GM21786 (cell line): ENCODE data around the gene NLRP6.
"Not testable (repeated sequence)": the region's sequence is repeated elsewhere in the genome, so short reads cannot be mapped to it uniquely, and the experiment has no call there.

Experiments
- ATAC-seq: cut with Tn5 transposase; IDR thresholded peaks from one replicate; pipeline ENCODE4 v1.9.1; 2021; ENCODE audit not compliant: unreplicated experiment

Gene NLRP6

DNA sequence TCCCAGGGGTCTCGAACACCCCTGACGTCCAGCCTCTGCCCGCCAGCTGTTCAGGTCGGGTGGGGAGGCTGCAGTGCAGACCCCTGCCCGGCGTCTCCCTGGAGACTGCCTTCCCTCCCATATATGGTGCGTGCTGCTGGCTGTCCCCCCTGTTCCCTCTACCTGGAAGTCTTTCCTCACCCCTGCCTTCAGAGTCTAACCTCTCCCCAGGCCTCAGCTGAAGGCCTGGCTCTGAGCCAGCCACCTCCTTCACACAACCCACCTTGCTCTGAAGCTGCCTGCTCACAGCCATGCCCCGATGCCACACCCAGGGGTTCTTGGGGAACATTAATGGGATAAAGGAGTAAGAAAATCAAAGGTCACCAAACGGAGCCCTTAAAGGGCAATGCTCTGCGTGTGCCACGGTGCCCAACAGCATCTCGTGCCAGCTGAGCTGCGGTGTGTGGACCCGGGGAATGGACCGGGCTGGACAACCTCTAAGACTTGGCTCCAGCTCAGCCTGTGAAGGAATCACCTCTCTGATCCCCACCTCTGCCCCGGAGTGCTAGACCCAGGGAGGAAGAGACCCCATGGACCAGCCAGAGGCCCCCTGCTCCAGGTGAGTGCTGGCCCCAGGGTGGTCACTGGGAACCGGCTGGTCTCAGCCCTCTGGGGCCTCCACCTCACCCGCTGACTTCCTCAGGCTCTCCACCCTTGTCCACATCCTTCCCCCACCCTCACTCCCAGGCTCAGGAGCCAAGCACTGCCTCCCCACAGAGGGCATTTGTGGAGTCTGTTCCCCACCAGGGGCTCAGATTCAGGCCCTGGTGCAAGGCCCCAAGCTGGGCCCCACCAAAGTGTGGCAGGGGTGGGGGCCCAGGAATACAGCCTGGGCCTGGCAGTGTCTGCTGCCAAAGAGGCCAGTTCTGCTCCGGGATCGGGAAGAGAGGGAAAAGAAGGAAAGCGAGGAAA lies at the start of gene NLRP6:
TSS of gene NLRP6 (plus strand) at position 407 of the 951 bp plus-strand sequence. CDS start at position 570, 163 bp downstream.
- no peak for ATAC-seq

DNA sequence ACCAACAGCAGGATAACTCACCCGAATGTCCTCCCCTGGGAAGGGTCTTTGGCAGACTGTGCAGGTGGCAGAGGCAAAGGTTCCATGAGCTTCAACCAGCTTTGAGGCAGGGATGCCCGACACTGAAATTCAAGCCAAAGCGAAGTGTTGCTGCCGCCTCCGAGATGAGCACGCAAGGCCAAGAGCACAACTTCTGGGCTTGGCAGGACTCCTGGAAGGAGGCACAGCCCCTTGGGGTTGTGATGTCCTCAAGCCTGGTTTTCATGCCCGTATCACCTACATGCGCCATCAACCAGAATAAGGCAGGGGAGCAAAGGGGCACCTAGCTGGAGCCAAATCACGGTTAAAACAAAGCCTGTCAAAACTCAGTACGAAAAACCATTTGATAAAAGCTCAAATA lies 47.8 kb upstream of the NLRP6 start:
- ATAC-seq = no peak

DNA sequence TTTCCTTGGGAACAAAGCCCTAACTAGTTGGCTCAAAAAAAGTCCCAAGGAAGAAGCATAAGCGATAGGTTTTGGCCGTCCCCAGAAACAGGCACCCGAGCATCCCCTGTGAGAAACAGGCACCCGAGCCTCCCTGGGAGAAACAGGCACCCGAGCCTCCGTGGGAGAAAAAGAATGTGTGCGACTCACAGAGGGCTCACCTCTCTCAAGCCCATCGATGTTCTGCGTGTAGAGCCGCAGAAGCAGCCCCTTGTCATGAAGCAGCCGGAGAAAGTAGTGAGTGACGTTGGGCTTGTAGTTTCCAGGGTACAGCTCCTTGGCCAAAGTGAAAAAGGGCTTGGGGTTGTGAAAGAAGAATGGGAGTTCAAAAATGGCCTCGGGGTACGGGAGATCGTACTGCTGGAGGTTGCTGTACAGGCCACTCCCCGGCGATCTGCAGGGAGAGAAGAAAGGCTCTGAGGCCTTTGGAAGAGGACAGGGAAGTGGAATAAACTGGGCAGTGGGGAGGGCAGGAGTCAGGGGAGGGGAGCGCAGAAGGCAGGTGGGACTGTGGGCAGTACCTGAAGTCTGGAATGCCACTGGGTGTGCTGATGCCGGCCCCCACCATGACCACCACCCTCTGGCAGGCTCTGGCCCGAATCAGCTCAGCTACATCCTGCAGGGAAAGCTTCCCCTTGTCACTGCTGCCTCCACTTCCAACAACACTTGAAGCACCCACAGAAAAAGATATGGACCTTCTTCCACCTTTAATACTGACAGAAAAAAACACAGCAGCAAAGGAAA lies 45.2 kb upstream of the NLRP6 start:
- no peak for ATAC-seq

DNA sequence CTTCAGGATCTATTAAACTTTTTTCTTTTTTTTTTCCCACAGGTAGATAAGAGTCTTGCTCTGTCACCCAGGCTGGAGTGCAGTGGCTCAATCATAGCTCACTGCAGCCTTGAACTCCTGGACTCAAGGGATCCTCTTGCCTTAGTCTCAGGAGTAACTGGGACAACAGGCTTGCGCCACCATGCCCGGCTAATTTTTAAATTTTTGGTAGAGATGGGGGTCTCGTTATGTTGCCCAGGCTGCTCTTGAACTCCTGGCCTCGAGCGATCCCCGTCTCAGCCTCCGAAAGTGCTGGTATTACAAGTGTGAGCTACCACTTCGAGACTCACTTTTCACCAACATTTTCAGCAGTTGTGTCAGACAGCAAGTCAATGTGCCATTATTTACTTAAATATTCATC lies 43.0 kb upstream of the NLRP6 start:
- no peak for ATAC-seq

DNA sequence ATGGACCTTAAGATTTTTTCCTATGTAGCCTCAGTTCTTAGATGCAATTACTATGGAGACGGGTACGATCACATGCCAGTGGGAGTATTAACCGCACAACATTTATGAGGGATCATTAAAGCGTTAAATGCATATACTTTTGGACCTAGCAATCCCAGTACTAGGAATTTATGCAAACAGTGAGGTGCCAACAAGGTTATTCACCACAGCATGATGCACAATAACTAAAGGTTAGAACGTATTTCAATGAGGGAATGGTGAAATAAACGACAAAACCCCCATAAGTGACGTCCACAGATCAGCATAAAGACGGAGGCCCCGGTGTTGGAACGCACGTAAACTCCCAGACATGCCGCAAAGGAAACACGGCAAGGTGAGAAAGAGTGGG lies 42.6 kb upstream of the NLRP6 start:
- ATAC-seq = no peak

DNA sequence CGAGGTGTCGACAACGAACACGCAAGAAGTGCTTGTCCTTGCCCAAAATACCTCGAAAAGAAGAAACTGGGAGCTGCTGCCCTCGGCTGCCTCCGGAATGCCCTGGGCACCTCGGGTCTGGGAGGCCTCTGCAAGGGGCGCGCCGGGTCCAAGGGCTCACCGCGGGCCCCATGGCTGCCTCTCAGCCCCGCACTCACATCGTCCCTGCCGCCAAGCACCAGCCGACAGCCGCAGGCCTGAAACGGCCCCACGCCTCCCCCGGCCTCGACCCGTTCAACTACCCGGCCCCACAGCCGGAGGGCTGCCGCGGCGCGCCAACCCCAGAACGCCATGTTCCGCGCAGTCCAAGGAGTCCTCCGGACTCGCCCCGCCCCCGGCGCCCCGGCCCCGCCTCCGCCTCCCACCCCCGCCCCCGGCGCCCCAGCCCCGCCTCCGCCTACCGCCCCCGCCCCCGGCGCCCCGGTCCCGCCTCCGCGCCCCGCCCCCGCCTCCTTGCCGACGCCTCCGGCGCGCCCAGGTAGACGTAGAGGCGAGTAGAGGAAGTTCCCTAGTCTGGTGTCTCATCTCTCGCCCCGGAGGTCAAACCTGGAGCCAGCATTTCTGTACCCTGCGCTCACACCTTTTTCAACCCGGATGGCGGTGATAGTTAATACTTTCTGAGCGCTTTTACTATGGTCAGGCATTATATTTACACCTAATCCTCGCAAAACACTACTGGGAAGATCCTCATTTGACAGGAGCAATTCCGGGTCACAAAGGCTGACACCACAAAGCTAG lies 42.0 kb upstream of the NLRP6 start, which contains the start of gene SIRT3:
TSS of gene SIRT3 (minus strand) at position 346 of the 777 bp plus-strand sequence. CDS start at position 332, 14 bp downstream.
- ATAC-seq = peak; percentile 84

DNA sequence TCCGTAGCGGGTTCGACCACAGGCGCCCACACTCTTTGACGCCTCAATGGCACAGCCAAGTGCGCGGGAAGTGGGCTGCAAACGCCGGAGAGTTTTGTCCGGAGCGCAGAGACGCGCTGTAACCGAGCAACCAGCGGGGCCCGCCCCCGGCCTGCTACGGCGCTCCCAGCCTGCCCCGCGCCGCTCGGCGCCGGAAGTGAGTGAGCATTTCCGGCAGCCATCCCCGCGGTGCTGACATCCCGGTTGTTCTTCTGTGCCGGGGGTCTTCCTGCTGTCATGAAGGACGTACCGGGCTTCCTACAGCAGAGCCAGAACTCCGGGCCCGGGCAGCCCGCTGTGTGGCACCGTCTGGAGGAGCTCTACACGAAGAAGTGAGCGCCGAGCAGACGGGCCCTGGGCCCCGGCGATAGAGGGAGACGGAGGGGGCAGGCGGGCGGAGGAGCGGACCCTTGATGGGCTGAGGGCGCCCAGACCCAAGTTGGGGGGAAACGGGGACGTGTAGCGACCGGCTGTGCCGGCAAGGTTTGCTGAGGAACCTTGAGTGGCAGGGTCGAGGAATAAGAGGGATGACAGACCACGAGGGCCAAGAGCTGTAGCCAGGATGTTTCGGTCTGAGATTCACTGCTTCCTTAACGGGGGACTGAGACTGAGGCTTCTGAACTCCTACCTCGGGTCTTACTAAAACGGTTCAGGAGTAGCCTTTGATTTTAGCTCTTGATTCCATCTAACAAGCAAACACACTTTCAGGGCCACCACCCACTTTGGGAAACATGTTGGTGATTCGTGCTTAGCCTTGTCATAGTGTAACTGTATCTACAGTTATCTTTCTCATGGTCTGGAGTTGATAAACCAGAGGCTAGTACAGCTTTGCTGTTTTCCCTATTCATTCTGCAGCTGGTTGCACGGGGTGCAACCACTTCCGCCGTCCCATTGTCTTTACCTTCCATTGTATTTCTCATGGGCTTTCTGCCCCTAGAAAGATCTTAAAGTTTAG lies 41.1 kb upstream of the NLRP6 start, which contains the start of gene PSMD13:
TSS of gene PSMD13 (plus strand) at position 203 of the 994 bp plus-strand sequence. CDS start at position 277, 74 bp downstream.
- peak; percentile 72 for ATAC-seq

DNA sequence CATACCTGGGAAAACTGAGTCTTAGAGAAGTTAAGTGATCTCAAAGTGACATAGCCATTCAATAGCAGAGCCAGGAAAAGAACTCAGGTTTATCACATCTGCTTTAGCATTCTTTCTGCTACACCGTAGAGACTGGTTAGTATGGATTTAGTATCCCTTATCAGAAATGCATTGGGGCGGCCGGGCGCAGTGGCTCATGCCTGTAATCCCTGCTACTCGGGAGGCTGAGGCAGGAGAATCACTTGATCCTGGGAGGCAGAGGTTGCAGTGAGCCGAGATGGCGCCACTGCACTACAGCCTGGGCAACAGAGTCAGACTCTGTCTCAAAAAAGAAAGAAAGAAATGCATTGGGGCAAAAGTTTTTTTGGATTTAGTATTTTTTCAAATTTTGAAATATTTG lies 39.9 kb upstream of the NLRP6 start:
- ATAC-seq = not testable (repeated sequence)

DNA sequence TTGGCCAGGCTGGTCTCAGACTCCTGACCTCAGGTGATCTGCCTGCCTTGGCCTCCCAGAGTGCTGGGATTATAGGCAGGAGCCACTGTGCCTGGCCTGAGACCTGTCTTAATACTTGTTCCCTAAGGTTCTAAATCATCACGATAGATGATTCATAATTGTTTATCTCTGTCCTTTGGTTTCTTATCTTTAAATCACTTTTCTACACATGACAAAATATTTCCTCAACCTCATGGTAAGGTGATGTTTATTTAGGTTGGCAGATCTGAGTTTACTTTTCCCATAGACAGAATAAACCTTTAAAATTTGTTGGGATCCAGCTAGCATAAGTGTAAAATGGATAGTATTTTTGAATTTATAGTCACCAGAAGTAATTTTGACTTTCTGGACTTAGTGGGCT lies 37.9 kb upstream of the NLRP6 start:
- no peak for ATAC-seq

DNA sequence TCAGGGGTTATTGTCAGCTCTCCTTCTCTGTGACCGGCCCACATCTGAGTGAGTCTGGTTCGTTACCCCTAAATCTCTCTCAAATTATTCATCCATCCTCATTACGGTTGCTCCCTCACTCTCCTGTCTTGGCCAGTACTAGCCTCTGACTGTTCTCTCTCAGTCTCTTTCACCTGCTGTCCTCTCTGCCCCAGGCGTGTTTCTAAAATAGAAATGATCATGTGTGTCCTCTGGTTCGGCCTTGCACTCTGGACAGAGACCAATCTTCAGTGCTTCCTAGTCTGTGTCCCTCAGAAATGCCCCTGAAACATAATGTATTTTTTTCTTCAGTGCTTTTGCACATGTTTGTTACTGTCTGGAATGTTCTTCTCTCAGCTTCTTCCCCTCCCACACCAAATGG lies 36.6 kb upstream of the NLRP6 start:
- ATAC-seq = no peak

DNA sequence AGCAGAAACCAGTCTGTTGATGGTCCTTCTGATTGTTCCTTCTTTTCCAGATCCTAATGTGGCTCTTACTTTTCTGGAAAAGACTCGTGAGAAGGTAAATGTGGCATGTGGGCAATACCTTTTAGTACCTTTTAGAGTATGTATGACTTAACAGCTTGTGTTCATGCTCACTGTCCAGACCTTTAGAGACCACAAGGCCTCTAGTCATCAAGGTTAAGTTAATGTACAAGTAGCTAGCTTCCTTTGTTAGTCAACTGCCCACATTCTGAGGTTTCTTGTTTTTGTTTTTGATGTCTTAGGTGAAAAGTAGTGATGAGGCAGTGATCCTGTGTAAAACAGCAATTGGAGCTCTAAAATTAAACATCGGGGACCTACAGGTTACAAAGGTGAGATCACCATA lies 33.8 kb upstream of the NLRP6 start:
- ATAC-seq = no peak

DNA sequence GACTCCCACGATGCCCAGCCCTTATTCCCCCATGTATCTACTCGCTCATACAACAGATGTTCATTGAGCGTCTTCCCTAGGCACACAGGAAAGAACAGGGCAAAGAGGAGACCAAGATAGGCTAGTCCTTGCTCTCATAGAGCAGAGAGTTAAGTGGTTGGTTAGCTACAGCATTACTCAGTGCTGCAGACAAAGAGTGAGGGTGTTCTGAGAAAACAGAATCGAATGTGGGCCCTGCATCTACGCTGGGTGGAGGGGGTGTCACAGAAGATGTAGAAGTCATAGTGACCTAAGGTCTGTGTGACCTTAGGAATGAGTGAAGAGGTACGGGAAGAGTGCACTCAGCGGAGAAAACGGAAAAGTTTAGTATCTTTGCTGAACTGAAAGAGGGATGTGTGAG lies 29.1 kb upstream of the NLRP6 start:
- ATAC-seq = no peak

DNA sequence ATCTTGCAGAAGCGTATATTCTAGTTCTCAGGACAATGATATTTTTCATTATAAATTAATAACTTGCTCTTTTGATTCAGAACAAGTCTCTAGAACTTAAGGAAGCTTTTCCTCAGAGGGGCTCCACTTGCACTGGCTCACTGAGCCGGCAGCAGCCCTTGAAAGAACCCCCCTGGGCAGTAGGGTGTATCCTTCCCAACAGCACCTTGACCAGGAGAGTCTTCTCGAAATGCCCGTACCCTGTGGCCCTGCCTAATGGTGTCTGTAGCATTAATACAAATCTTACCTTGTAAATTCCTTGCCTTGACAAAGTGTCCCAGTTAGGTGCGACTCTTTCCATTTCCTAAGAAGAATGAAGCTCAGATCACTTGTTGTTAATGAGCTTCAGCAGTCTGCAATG lies 27.9 kb upstream of the NLRP6 start:
- ATAC-seq = no peak

DNA sequence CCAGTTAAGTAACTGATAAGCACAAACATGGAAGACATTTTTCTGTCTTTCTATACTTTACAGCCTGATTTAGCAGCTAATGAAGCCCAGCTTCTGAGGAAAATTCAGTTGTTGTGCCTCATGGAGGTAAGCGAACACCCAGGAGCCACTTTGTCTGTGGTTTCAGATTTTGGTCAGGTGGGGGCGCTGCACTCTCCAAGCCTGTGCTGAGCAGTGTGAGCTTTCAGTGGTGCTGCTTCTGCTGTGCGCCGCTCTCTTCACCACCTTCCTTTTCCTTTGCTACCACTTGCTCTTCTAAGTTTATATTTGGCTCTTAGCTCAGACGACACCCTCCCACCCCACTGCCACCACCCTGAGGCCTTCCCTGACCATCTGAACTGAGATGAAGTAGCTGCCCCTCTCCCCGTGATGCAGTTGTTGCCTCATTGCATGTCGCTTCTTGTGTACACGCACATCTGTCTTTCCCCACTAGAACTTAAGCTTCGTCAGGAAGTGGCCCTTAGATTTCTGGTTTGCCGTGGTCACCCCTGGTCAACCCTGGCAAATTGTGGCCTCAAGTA lies 27.4 kb upstream of the NLRP6 start:
- ATAC-seq = no peak

DNA sequence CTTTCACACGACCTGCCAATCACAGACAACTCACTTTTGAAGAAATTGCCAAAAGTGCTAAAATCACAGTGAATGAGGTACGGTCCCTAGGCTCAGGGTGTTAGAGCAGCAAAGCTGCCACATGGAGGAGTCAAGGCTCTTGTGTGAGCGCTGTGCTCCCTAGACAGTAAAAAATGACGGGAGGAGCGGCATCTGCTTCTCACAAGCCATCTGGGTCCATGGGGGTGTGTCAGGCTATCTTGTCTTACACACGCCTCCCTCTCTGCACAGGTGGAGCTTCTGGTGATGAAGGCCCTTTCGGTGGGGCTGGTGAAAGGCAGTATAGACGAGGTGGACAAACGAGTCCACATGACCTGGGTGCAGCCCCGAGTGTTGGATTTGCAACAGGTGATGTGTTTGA lies 26.7 kb upstream of the NLRP6 start:
- ATAC-seq = no peak

DNA sequence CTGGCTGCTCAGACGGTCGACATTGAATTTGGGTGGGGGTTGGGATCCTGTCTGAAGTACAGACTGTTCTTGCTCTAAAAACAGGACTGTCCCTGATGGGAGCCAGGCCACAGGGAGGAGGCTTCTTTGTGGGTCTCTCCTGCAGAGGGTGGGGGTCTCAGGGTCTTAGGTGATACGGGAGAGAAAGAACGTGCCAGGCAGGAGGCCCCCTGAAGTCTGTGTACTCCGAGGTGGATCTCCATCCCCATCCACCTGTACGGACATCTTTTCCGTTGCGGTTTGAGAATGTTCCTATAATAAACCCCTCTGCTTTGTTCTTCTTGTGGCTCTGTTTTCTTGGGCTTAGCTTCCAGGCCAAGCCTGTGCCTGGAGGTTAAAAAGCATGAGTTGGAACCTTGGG lies 25.5 kb upstream of the NLRP6 start:
- no peak for ATAC-seq

DNA sequence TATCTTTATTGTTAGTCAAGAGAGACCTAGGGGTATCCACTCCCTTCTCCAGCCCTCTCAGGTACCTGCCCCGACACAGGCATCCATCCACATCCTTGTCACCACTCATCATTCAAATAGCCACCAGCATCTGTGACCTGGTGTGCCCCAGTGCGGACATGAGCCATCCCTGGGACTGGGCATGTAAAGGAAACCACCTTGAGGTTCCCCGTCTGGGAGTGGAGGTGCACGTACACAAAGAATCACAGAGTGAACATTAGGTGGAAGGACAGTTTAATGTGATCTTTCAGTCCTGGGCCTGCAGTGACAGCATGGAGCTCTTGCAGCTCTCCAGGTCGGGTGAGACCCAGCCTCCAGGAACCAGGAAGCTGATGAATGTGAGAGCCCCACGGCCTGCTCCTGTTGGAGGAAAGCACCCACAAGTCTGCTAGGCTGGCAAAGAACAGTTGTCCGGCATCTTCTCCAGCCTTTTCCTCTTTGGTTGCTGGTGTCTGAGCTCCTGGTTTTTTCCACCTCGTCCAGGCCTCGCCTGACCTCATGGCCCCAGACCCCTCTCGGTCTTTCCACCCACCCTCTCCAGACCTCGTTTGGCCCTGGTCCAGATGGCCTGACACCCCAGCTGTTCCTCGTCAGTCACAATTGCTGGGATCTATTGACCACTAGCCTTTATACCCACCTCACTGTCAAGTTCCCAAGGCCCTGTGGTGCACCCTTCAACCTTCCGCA lies 24.9 kb upstream of the NLRP6 start:
- ATAC-seq = no peak

DNA sequence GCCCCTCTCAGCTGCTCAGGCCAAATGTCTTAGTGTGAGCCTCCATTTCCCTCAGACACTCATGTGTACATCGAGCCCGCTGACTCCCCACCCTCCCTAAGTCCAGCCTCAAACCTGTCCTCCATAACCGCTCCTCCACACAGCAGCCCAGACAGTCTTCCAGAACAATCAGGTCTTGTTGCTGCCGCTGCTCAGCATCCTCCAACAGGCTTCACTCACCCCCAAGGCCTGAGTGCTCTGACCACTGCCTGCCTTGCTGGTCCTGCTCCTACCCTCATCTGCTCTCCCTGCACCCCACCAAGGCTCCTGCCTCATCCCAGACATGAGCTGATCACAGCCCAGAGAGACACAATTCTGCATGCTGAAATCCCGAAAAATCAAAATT lies 24.3 kb upstream of the NLRP6 start:
- ATAC-seq = no peak

DNA sequence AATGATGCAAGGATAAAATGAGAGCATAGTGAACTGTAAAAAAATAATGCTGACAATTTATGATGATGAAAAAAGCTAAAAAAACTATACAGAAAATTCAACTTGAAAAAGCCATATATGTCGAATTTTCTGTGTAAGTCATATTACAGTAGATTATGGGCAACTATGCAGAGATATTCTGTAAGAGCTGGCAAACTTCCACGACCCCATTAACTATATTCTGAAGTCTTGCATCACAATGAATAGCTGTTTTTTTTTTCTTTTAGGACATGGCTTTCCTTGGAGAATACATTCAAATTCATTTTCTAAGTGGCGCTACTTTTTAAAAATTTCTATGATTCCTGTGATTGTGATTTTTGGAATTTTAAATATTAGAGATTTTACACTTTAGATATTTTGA lies 23.0 kb upstream of the NLRP6 start:
- ATAC-seq = no peak
